CD4-positive, alpha-beta memory T cell (primary cell): ENCODE measurements around the gene SLC20A1. TPM values are rescaled to one million over a fixed set of nuclear protein-coding genes. Genes with fewer than 3 reads are reported as not detected.
"Not testable (repeated sequence)": the region's sequence is repeated elsewhere in the genome, so short reads cannot be mapped to it uniquely, and the experiment has no call there.

Experiments used
- CTCF ChIA-PET: fragments of 350-600 bp; sonication (Branson Sonifier 250); formaldehyde crosslinking; loops from one replicate; lab custom pipeline; 2021; ENCODE audit warnings: inconsistent platforms; ENCODE audit not compliant: partially characterized antibody; lab: Charles Lee
- POLR2A ChIA-PET: fragments of 350-600 bp; sonication (Branson Sonifier 250); formaldehyde crosslinking; loops from one replicate; lab custom pipeline; 2021; ENCODE audit not compliant: partially characterized antibody; lab: Charles Lee
- DNase-seq, 5 donors: peaks; one replicate each; pipeline versions ENCODE4 v3.0.0 to v3.0.0-alpha.2; 2020 to 2022; ENCODE audit warnings: mixed read lengths in 1 of 5
- H3K27ac ChIP-seq: one replicate; pipeline ENCODE4 v1.7.0; 2013; ENCODE audit warnings: low read depth, low read length
- H3K27me3 ChIP-seq: 2 replicates; pipeline ENCODE4 v1.7.0; 2013; ENCODE audit warnings: mild to moderate bottlenecking, low read length, moderate library complexity; ENCODE audit not compliant: insufficient read depth
- H3K36me3 ChIP-seq: 2 replicates; pipeline ENCODE4 v1.7.0; 2013; ENCODE audit warnings: mild to moderate bottlenecking, low read length, moderate library complexity; ENCODE audit not compliant: insufficient read depth
- H3K4me1 ChIP-seq: 2 replicates; pipeline ENCODE4 v1.7.0; 2013; ENCODE audit warnings: mild to moderate bottlenecking, low read length, moderate library complexity; ENCODE audit not compliant: insufficient read depth
- H3K4me3 ChIP-seq, 2 donors: one replicate each; pipeline ENCODE4 v1.7.0; 2013; ENCODE audit warnings: low read length in 2 of 2, mild to moderate bottlenecking in 1 of 2
- H3K9me3 ChIP-seq, 2 donors: one replicate each; pipeline ENCODE4 v1.7.0; 2013; ENCODE audit warnings: low read length in 2 of 2, control low read depth in 1 of 2; ENCODE audit not compliant: control insufficient read depth in 1 of 2
- H3K27ac Mint-ChIP-seq, 7 donors: one replicate each; pipeline ENCODE4 v1.8.0; 2020 to 2021; ENCODE audit warnings: mixed read lengths in 7 of 7, mild to moderate bottlenecking in 6 of 7, inconsistent platforms in 3 of 7, moderate library complexity in 3 of 7
- H3K27me3 Mint-ChIP-seq, 2 donors: one replicate each; pipeline ENCODE4 v1.8.0; 2020 to 2021; ENCODE audit warnings: mixed read lengths in 2 of 2
- H3K36me3 Mint-ChIP-seq, 2 donors: one replicate each; pipeline ENCODE4 v1.8.0; 2020 to 2021; ENCODE audit warnings: mixed read lengths in 2 of 2, inconsistent platforms in 1 of 2, mild to moderate bottlenecking in 1 of 2
- H3K4me1 Mint-ChIP-seq, 4 donors: one replicate each; pipeline ENCODE4 v1.8.0; 2020 to 2021; ENCODE audit warnings: mixed read lengths in 4 of 4, mild to moderate bottlenecking in 1 of 4
- H3K4me3 Mint-ChIP-seq, 8 donors: one replicate each; pipeline ENCODE4 v1.8.0; 2020 to 2021; ENCODE audit warnings: mixed read lengths in 8 of 8, mild to moderate bottlenecking in 7 of 8, moderate library complexity in 6 of 8, inconsistent platforms in 3 of 8
- H3K9me3 Mint-ChIP-seq, 8 donors: one replicate each; pipeline ENCODE4 v1.8.0; 2020 to 2021; ENCODE audit warnings: mixed read lengths in 8 of 8, mild to moderate bottlenecking in 5 of 8, inconsistent platforms in 3 of 8, moderate library complexity in 1 of 8
- intact Hi-C: fragments of 100-400 bp; cut with micrococcal nuclease; formaldehyde crosslinking; loops from one replicate; pipeline ENCODE4 v1.15.1; 2023
- polyA plus RNA-seq, 2 donors: library from polyadenylated mRNA; unstranded; fragments of 300-500 nt; fragmentation: Illumina TruSeq; gene quantifications; one replicate each; pipeline ENCODE4 v1.2.3, GENCODE V29; 2021
- total RNA-seq, 2 experiments: library from RNA; stranded (reverse); gene quantifications; one replicate each; pipeline ENCODE4 v1.2.3, GENCODE V29; 2021

Gene SLC20A1
- total and polyA plus RNA-seq, 4 experiments from 2014 or later = 25.5 to 94.0 (median 65.1) TPM

DNA sequence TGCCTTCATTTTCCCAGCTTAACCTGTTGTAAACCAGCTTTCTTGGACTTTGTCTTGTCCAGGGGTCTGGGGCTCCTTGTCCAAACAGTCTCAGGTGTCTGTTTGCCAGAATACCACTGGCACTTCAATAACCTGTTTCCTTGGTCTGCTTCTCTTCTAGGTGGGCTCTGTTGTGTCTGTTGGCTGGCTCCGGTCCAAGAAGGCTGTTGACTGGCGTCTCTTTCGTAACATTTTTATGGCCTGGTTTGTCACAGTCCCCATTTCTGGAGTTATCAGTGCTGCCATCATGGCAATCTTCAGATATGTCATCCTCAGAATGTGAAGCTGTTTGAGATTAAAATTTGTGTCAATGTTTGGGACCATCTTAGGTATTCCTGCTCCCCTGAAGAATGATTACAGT is 17.0 kb downstream of the SLC20A1 start:
- Histone ChIP-seq H3K27me3 (no peaks in the 10 kb centered on the region), H3K4me3 (no peak overlapping the region), H3K36me3 (peaks cover 48% of the 10 kb centered on the region), H3K4me1 (peaks cover 32% of the 10 kb centered on the region), H3K9me3 (no peaks in the 10 kb centered on the region), H3K27ac (no peak overlapping the region)
- H3K27me3 Mint-ChIP-seq = no peaks in the 10 kb centered on the region
- H3K9me3 Mint-ChIP-seq = no peaks in the 10 kb centered on the region
- ChIA-PET CTCF (interaction anchor here (1.5 kb wide), 1 partner anchor 61 kb away, joined by 3 read pairs; no protein-coding TSS in a partner anchor), POLR2A (interaction anchor here (1.0 to 4.7 kb wide), 3 partner anchors 12 to 30 kb away, joined by 3 to 27 read pairs (median 5); partner anchors contain the start of gene SLC20A1)
- no peak overlapping the region for H3K4me3 Mint-ChIP-seq
- peaks cover 22 to 47% (median 28%) of the 10 kb centered on the region in 4 donors for H3K4me1 Mint-ChIP-seq
- intact Hi-C loops = no loop called here
- peaks cover 48 to 73% of the 10 kb centered on the region in 2 donors for H3K36me3 Mint-ChIP-seq
- no peak for DNase-seq
- H3K27ac Mint-ChIP-seq = peak overlapping the region in 3 of 7 donors; percentile 54 to 72 (median 62)

DNA sequence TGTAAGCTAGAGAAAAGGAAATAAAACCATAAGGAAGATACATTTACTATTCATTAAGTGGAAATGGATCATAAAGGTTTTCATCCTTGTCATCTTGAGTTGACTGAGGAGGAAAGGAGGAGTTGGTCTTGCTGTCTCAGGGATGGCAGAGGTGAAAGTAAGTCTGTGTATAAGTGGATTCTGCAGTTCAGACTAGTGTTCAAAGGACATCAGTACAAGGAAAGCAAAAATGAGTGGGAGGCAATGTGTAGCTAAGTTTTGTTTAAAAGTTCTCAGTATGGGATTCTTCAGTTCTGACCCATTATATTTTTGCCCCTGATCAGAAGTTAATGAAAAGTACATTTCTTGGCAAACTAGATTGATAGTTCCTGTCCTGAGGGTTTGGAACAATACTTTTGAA is 18.9 kb downstream of the SLC20A1 start:
- peaks cover 14% of the 10 kb centered on the region for H3K4me1 ChIP-seq
- intact Hi-C loops = no loop called here
- DNase-seq = no peak
- H3K4me3 ChIP-seq = no peak overlapping the region
- no peaks in the 10 kb centered on the region for H3K27me3 ChIP-seq
- Mint-ChIP-seq H3K36me3 (peaks cover 36 to 55% of the 10 kb centered on the region in 2 donors), H3K27me3 (no peaks in the 10 kb centered on the region), H3K4me1 (peaks cover 11 to 27% (median 17%) of the 10 kb centered on the region in 4 donors), H3K4me3 (no peak overlapping the region), H3K9me3 (no peaks in the 10 kb centered on the region), H3K27ac (peak overlapping the region in 4 of 7 donors; percentile 5 to 64 (median 33))
- H3K9me3 ChIP-seq = no peaks in the 10 kb centered on the region
- POLR2A ChIA-PET = no interaction called here
- peaks cover 34% of the 10 kb centered on the region for H3K36me3 ChIP-seq
- CTCF ChIA-PET = interaction anchor here (1.2 to 1.9 kb wide), 6 partner anchors 18 to 64 kb away, joined by 3 to 6 read pairs (median 4); no protein-coding TSS in a partner anchor
- no peak overlapping the region for H3K27ac ChIP-seq

DNA sequence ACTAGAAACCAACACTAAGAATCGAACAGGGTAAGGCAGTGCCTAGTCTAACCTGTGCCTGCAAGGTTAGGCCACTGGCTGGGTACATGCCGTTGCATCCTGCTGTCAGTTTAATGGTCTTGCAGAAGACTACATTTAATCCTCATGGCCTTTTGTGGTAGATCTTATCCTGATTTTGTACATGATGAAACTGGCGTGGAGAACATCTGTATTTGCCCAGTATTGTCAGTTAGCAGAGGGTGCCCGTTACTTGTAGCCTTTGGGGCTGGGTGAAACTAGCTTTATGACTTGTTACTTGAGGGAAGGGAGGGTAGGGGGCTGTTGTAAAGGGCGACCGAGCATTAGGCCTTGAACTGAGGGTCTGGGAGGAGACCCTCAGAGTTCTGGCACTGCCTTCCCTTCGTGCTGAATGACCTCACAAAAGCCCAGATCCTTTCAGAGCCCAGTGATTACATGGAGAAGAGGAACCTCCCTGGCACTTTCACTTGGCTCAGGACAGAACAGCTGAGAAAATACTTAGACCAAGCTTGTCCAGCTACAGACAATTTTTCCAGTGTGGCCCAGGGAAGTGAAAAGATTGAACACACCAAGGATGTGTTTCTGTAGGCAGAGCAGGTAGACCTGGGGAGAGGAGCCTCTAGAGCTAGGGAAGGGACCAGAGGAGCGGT is 19.5 kb downstream of the SLC20A1 start:
- Mint-ChIP-seq H3K27ac (peak overlapping the region in 5 of 7 donors; percentile 22 to 70 (median 52)), H3K4me3 (no peak overlapping the region)
- H3K36me3 ChIP-seq = peaks cover 29% of the 10 kb centered on the region

DNA sequence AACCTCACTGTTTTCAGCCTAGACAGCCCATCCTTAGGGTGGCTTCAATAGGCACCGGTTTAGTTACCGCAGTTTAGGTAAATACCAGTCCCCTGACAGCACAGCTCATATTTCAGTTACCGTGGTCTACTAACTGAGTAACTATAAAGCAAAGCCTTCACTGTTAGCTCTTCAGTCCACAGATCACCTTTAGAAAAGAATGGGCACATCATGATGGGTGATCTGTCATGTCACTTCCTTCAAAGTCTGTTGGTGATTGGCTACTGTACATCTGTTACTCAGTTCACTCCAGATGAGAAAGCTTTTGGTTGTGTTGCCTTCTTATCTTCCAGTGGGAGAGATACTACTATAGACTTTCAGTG is 21.0 kb downstream of the SLC20A1 start:
- ChIA-PET CTCF (interaction anchor here (0.6 to 2.2 kb wide), 4 partner anchors 12 to 68 kb away, joined by 3 to 7 read pairs (median 4); no protein-coding TSS in a partner anchor), POLR2A (interaction anchor here (0.7 to 1.5 kb wide), 2 partner anchors 20 to 40 kb away, joined by 3 to 5 read pairs; no protein-coding TSS in a partner anchor)
- no peak for DNase-seq
- Histone ChIP-seq H3K27ac (no peak overlapping the region), H3K27me3 (no peaks in the 10 kb centered on the region), H3K4me3 (no peak overlapping the region), H3K4me1 (no peaks in the 10 kb centered on the region), H3K9me3 (no peaks in the 10 kb centered on the region), H3K36me3 (peaks cover 18% of the 10 kb centered on the region)
- intact Hi-C loops = no loop called here
- Mint-ChIP-seq H3K4me1 (peaks cover 3 to 11% (median 4%) of the 10 kb centered on the region in 4 donors), H3K27me3 (no peaks in the 10 kb centered on the region), H3K36me3 (peaks cover 23 to 38% of the 10 kb centered on the region in 2 donors), H3K4me3 (no peak overlapping the region), H3K9me3 (peaks cover 0 to 4% (median 0%) of the 10 kb centered on the region in 8 donors), H3K27ac (peak overlapping the region in 4 of 7 donors; percentile 58 to 78 (median 66))

More for the DNA sequence above, 19.5 kb downstream of the SLC20A1 start:
- no peak overlapping the region for H3K4me3 ChIP-seq
- H3K27ac ChIP-seq = no peak overlapping the region
- no peaks in the 10 kb centered on the region for H3K9me3 Mint-ChIP-seq
- DNase-seq = no peak
- no peaks in the 10 kb centered on the region for H3K27me3 ChIP-seq
- ChIA-PET CTCF (interaction anchor here (1.2 to 1.9 kb wide), 4 partner anchors 19 to 64 kb away, joined by 3 to 6 read pairs (median 4); no protein-coding TSS in a partner anchor), POLR2A (interaction anchor here (0.7 to 1.5 kb wide), 3 partner anchors 8 to 39 kb away, joined by 3 to 5 read pairs (median 3); no protein-coding TSS in a partner anchor)
- H3K4me1 ChIP-seq = peaks cover 9% of the 10 kb centered on the region
- H3K9me3 ChIP-seq = no peaks in the 10 kb centered on the region
- H3K27me3 Mint-ChIP-seq = no peaks in the 10 kb centered on the region
- H3K4me1 Mint-ChIP-seq = peaks cover 8 to 22% (median 13%) of the 10 kb centered on the region in 4 donors
- intact Hi-C loops = no loop called here
- peaks cover 33 to 49% of the 10 kb centered on the region in 2 donors for H3K36me3 Mint-ChIP-seq

DNA sequence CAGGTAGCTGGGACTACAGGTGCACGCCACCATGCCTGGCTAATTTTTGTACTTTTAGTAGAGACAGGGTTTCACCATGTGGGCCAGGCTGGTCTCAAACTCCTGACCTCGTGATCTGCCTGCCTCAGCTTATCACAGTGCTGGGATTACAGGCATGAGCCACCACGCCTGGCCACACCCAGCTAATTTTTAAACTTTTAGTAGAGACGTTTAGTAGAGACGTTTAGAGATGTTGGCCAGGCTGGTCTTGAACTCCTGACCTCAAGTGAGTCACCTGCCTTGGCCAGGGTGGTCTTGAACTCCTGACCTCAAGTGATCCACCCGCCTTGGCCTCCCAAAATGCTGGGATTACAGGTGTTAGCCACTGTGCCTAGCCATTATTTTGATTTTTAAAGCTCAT is 21.8 kb downstream of the SLC20A1 start:
- H3K27ac Mint-ChIP-seq, H3K4me1 Mint-ChIP-seq, H3K27me3 ChIP-seq, H3K4me3 ChIP-seq, H3K9me3 ChIP-seq, POLR2A ChIA-PET, H3K4me3 Mint-ChIP-seq, H3K4me1 ChIP-seq, H3K27me3 Mint-ChIP-seq, intact Hi-C loops, DNase-seq, H3K9me3 Mint-ChIP-seq, H3K27ac ChIP-seq: not testable (repeated sequence)
- CTCF ChIA-PET = interaction anchor here (0.9 to 2.2 kb wide), 4 partner anchors 11 to 61 kb away, joined by 3 to 7 read pairs (median 4); no protein-coding TSS in a partner anchor
- peaks cover 13% of the 10 kb centered on the region for H3K36me3 ChIP-seq
- peaks cover 23 to 34% of the 10 kb centered on the region in 2 donors for H3K36me3 Mint-ChIP-seq

DNA sequence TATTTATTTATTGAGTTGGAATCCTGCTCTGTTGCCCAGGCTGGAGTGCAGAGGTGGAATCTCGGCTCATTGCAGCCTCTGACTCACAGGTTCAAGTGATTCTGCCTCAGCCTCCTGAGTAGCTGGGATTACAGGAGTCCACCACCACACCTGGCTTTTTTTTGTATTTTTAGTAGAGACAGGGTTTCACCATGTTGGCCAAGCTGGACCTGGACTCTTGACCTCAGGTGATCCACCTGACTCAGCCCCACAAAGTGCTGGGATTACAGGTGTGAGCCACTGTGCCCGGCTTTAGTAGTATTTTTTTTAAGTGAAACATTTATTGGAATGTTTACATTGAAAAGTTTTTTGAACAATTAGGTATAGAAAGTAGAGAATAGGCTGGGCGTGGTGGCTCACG is 23.9 kb downstream of the SLC20A1 start:
- Histone ChIP-seq H3K4me1 (no peaks in the 10 kb centered on the region), H3K9me3 (no peaks in the 10 kb centered on the region), H3K27me3 (no peaks in the 10 kb centered on the region), H3K27ac (no peak overlapping the region), H3K36me3 (no peaks in the 10 kb centered on the region), H3K4me3 (no peak overlapping the region)
- H3K27me3 Mint-ChIP-seq = no peaks in the 10 kb centered on the region
- ChIA-PET CTCF (interaction anchor here (1.6 to 4.0 kb wide), 3 partner anchors 22 to 70 kb away, joined by 4 to 17 read pairs (median 9); no protein-coding TSS in a partner anchor), POLR2A (interaction anchor here (1.6 kb wide), 1 partner anchor 9 kb away, joined by 3 read pairs; no protein-coding TSS in a partner anchor)
- DNase-seq = no peak
- no peak overlapping the region for H3K27ac Mint-ChIP-seq
- H3K36me3 Mint-ChIP-seq = peaks cover 6 to 18% of the 10 kb centered on the region in 2 donors
- peaks cover 0 to 4% (median 0%) of the 10 kb centered on the region in 8 donors for H3K9me3 Mint-ChIP-seq
- intact Hi-C loops = no loop called here
- H3K4me1 Mint-ChIP-seq = peaks cover 0 to 3% (median 1%) of the 10 kb centered on the region in 4 donors
- no peak overlapping the region for H3K4me3 Mint-ChIP-seq
